Breast epithelium (tissue), 3 donors: ENCODE results near the gene CPHXL2.

Source experiments
- CTCF ChIP-seq, 3 donors: fragments of 450-650 bp; IDR thresholded peaks; one replicate each; pipeline ENCODE4 v1.5.1; 2016 to 2017; ENCODE audit warnings: antibody characterized with exemption in 3 of 3, mild to moderate bottlenecking in 3 of 3, moderate library complexity in 3 of 3
- POLR2A ChIP-seq: fragments of 450-650 bp; IDR thresholded peaks from one replicate; pipeline ENCODE4 v1.6.1; 2016; ENCODE audit warnings: antibody characterized with exemption, mild to moderate bottlenecking, moderate library complexity
- POLR2AphosphoS5 ChIP-seq, 3 donors: sonication (generic); formaldehyde crosslinking; IDR thresholded peaks; one replicate each; pipeline ENCODE4 v1.6.1; 2017; ENCODE audit warnings: antibody characterized with exemption in 3 of 3

- TF ChIP-seq CTCF (IDR thresholded peaks at IDR 0.05) (no peak), POLR2A (no peak), POLR2AphosphoS5 (IDR thresholded peaks at IDR 0.05) (no peak)
Measured at GRCh38 chr16:75695708-75696107, 18.9 kb upstream of the CPHXL2 start.
